ENCODE data around the gene INPP5J. TPM values are rescaled to one million over a fixed set of nuclear protein-coding genes. Genes with fewer than 3 reads are reported as not detected.
A peak's percentile ranks its signal among the peaks of the same experiment; 100 is the strongest.

Gene INPP5J
- total RNA-seq, 1 donor, result 1.6 TPM

- no peak for DNase-seq (ENCODE audit: low read depth in 2 of 3, low spot score in 2 of 3)
Observed at GRCh38 chr22:31124811-31125465, 2.2 kb downstream of the INPP5J start.

GRCh38 chr22:31125521-31126117 is 2.9 kb downstream of the INPP5J start:
- no peak for DNase-seq (ENCODE audit: low read depth in 2 of 3, low spot score in 2 of 3)

- no peak for DNase-seq (ENCODE audit: low read depth in 2 of 3, low spot score in 2 of 3)
Observed at GRCh38 chr22:31126128-31126868, 3.5 kb downstream of the INPP5J start.

- DNase-seq (ENCODE audit: low read depth in 2 of 3, low spot score in 2 of 3), result no peak
Observed at GRCh38 chr22:31126869-31127175, 4.1 kb downstream of the INPP5J start.

- peak in 2 of 3 donors; percentile 44 to 60 for DNase-seq (ENCODE audit: low read depth in 2 of 3, low spot score in 2 of 3)
Observed at GRCh38 chr22:31127181-31127772, 4.5 kb downstream of the INPP5J start.

- DNase-seq (ENCODE audit: low read depth in 2 of 3, low spot score in 2 of 3), result no peak
Observed at GRCh38 chr22:31128156-31128555, 5.4 kb downstream of the INPP5J start.

GRCh38 chr22:31130873-31131272 is 8.1 kb downstream of the INPP5J start:
- no peak for DNase-seq (ENCODE audit: low read depth in 2 of 3, low spot score in 2 of 3)

- no peak for DNase-seq (ENCODE audit: low read depth in 2 of 3, low spot score in 2 of 3)
Observed at GRCh38 chr22:31133911-31134310, 11.1 kb downstream of the INPP5J start.

- DNase-seq (ENCODE audit: low read depth in 2 of 3, low spot score in 2 of 3), result no peak
Observed at GRCh38 chr22:31134688-31135087, 11.9 kb downstream of the INPP5J start.

GRCh38 chr22:31135706-31136105 is 12.9 kb downstream of the INPP5J start:
- DNase-seq (ENCODE audit: low read depth in 2 of 3, low spot score in 2 of 3), result no peak

- no peak for DNase-seq (ENCODE audit: low read depth in 2 of 3, low spot score in 2 of 3)
Observed at GRCh38 chr22:31136155-31136554, 13.4 kb downstream of the INPP5J start.

- no peak for DNase-seq (ENCODE audit: low read depth in 2 of 3, low spot score in 2 of 3)
Observed at GRCh38 chr22:31136711-31137110, 13.9 kb downstream of the INPP5J start.

GRCh38 chr22:31137721-31138120 is 15.0 kb downstream of the INPP5J start:
- no peak for DNase-seq (ENCODE audit: low read depth in 2 of 3, low spot score in 2 of 3)

- DNase-seq (ENCODE audit: low read depth in 2 of 3, low spot score in 2 of 3), result no peak
Observed at GRCh38 chr22:31138126-31138525, 15.4 kb downstream of the INPP5J start.

GRCh38 chr22:31139066-31139465 is 16.3 kb downstream of the INPP5J start:
- no peak for DNase-seq (ENCODE audit: low read depth in 2 of 3, low spot score in 2 of 3)

- DNase-seq (ENCODE audit: low read depth in 2 of 3, low spot score in 2 of 3), result no peak
Observed at GRCh38 chr22:31139866-31140716, 17.3 kb downstream of the INPP5J start, which contains the start of gene PLA2G3. Gene PLA2G3 (minus strand): TSS chr22:31140508. CDS start chr22:31140354, 154 bp downstream.

- DNase-seq (ENCODE audit: low read depth in 2 of 3, low spot score in 2 of 3), result no peak
Observed at GRCh38 chr22:31140746-31141145, 18.0 kb downstream of the INPP5J start.

- no peak for DNase-seq (ENCODE audit: low read depth in 2 of 3, low spot score in 2 of 3)
Observed at GRCh38 chr22:31141551-31141950, 18.8 kb downstream of the INPP5J start.

GRCh38 chr22:31142285-31142684 is 19.5 kb downstream of the INPP5J start:
- DNase-seq (ENCODE audit: low read depth in 2 of 3, low spot score in 2 of 3), result no peak

- no peak for DNase-seq (ENCODE audit: low read depth in 2 of 3, low spot score in 2 of 3)
Observed at GRCh38 chr22:31143038-31143437, 20.3 kb downstream of the INPP5J start.

- no peak for DNase-seq (ENCODE audit: low read depth in 2 of 3, low spot score in 2 of 3)
Observed at GRCh38 chr22:31143537-31143936, 20.8 kb downstream of the INPP5J start.
